Upper lobe of right lung (tissue), 1 donor: ENCODE measurements around the gene BDKRB2. TPM values are rescaled to one million over a fixed set of nuclear protein-coding genes. Genes with fewer than 3 reads are reported as not detected.

Experiments used
- ATAC-seq: fragments of 200-7000 bp; cut with Tn5 transposase; one replicate; pipeline ENCODE4 v1.9.1; 2020; ENCODE audit warnings: mild to moderate bottlenecking, moderate library complexity
- DNase-seq: peaks from one replicate; pipeline ENCODE4 v3.0.0-alpha.2; 2020
- H3K27ac ChIP-seq: fragments of 200-600 bp; one replicate; pipeline ENCODE4 v1.8.0; 2022
- H3K27me3 ChIP-seq: fragments of 200-600 bp; one replicate; pipeline ENCODE4 v1.8.0; 2022; ENCODE audit warnings: mild to moderate bottlenecking
- H3K36me3 ChIP-seq: fragments of 200-600 bp; one replicate; pipeline ENCODE4 v1.8.0; 2022
- H3K4me1 ChIP-seq: fragments of 200-600 bp; one replicate; pipeline ENCODE4 v1.8.0; 2022
- H3K4me3 ChIP-seq: fragments of 200-600 bp; one replicate; pipeline ENCODE4 v1.8.0; 2022; ENCODE audit warnings: mild to moderate bottlenecking
- H3K9me3 ChIP-seq: fragments of 200-600 bp; one replicate; pipeline ENCODE4 v1.8.0; 2022
- intact Hi-C: fragments of 100-400 bp; cut with DNase I; formaldehyde crosslinking; loops from one replicate; pipeline ENCODE4 v1.11.0; 2022
- total RNA-seq: library from RNA; stranded (reverse); fragmentation: NEBNext Ultra II Directional; extraction: Animal tissue kit (Norgen Biotek cat#: 25700); gene quantifications from one replicate; pipeline ENCODE4 v1.2.1, GENCODE V29; 2021
- TF ChIP-seq, protein P1 (sequence below): fragments of 200-600 bp; IDR thresholded peaks from one replicate; pipeline ENCODE4 v1.8.0; 2022; ENCODE audit warnings: antibody characterized with exemption
- donor health status: DM: no; HTN: yes; CAD: no; lungs with severe emphysema.

The BDKRB2 gene
- total RNA-seq, 1 donor from 2014 or later = 1.5 TPM

DNA sequence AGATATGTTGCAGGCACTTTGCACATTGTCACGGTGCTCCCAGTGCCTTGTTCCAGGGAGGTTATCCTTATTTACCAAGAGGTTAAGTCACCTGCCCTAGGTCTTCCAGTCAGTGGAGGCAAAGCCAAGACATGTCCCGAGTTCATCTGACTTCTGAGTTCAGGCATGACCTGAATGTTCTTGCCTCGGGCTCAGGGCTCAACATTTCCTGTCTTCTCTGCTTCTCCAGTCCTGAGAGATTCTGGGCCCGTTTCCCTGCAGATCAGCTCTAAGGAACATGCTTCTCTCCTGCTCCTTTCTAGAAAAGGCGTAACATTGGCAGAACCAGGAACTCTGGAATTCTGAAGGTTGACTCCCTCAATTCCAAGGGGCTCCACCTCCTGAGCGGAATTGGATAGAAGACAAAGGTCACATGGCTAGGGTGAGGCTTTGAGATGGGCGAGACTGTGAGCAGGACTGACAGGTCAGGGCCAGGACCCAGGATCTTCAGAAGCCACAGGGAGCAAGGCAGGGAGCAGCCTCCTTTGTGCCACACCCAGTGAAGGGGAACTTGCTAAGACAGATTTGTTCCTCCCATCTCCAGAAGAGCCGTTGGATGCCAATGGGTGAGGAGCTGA lies 19.9 kb downstream of the BDKRB2 start:
- no peak for ATAC-seq
- H3K27me3 ChIP-seq = no peaks in the 10 kb centered on the region
- intact Hi-C loops = no loop called here
- TF ChIP-seq, protein P1, sequence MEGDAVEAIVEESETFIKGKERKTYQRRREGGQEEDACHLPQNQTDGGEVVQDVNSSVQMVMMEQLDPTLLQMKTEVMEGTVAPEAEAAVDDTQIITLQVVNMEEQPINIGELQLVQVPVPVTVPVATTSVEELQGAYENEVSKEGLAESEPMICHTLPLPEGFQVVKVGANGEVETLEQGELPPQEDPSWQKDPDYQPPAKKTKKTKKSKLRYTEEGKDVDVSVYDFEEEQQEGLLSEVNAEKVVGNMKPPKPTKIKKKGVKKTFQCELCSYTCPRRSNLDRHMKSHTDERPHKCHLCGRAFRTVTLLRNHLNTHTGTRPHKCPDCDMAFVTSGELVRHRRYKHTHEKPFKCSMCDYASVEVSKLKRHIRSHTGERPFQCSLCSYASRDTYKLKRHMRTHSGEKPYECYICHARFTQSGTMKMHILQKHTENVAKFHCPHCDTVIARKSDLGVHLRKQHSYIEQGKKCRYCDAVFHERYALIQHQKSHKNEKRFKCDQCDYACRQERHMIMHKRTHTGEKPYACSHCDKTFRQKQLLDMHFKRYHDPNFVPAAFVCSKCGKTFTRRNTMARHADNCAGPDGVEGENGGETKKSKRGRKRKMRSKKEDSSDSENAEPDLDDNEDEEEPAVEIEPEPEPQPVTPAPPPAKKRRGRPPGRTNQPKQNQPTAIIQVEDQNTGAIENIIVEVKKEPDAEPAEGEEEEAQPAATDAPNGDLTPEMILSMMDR = no peak
- H3K4me1 ChIP-seq = peaks cover 9% of the 10 kb centered on the region
- no peak overlapping the region for H3K27ac ChIP-seq
- no peaks in the 10 kb centered on the region for H3K9me3 ChIP-seq
- H3K4me3 ChIP-seq = no peak overlapping the region
- H3K36me3 ChIP-seq = no peaks in the 10 kb centered on the region
- peak; percentile 40 for DNase-seq

DNA sequence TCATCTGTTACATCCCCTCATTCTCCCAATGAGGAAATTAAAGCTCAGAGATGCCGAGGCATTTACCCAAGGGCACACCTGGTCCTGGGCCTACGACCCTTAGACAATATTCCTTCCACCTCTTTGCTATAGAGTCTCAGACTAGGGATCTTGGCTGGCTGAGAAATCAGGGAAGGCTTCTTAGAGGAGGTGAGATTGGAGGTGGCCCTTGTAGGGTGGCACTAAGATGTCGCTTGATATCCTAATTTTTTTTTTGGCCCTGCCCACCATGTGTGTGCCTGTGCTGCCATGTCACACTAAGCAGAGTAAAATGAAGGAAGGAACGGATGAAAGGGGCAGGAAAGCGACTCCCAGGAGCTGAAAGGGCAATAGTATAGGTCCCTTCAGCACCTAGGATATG lies 20.6 kb downstream of the BDKRB2 start:
- intact Hi-C loops = no loop called here
- H3K27ac ChIP-seq = no peak overlapping the region

DNA sequence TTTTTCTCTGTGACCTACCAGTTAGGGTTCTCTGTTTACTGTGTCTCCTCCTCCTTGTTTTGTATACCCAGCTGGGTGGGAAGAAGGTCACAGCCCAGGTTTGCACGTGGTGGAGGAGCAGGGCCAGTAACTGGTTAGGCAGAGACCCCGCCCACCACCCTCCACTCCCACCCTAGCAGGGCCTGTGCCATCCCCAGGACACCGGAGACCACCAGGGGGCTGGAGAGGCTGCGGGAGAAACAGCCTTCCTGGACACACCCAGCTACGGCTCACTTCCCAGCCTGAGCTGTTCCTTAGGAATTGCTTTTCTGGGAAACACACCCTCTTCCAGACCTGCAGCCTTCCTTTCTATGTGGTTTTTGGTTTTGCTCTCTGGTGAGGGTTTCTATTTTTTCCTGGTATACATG lies 21.1 kb downstream of the BDKRB2 start:
- H3K27ac ChIP-seq = no peak overlapping the region
- peak; percentile 34 for ATAC-seq
- intact Hi-C loops = no loop called here
- H3K4me1 ChIP-seq = peaks cover 9% of the 10 kb centered on the region
- no peaks in the 10 kb centered on the region for H3K36me3 ChIP-seq
- H3K9me3 ChIP-seq = no peaks in the 10 kb centered on the region
- peak; percentile 63 for DNase-seq
- no peak overlapping the region for H3K4me3 ChIP-seq
- no peaks in the 10 kb centered on the region for H3K27me3 ChIP-seq
- TF ChIP-seq, protein P1 = no peak

More for the DNA sequence above, 20.6 kb downstream of the BDKRB2 start:
- DNase-seq = no peak
- H3K4me3 ChIP-seq = no peak overlapping the region
- H3K36me3 ChIP-seq = no peaks in the 10 kb centered on the region
- H3K27me3 ChIP-seq = no peaks in the 10 kb centered on the region
- no peak for ATAC-seq
- no peaks in the 10 kb centered on the region for H3K9me3 ChIP-seq
- TF ChIP-seq, protein P1 = no peak
- peaks cover 9% of the 10 kb centered on the region for H3K4me1 ChIP-seq

DNA sequence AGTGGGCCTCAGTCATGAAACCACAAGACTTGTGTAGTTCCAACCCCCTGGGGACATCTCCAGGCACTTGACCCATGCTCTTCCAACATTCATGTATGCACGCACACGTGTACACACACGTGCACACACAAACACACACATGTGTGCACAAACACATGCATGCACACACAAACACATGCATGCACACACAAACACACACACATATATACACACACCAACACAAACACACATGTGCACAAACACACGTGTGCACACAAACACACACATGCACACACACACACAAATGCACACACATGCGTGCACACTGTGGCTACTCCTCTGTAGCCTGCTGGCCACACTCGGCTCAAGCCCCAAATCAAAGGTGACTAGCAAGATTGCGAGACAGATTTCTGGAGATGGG lies 22.8 kb downstream of the BDKRB2 start:
- no peak overlapping the region for H3K27ac ChIP-seq
- H3K9me3 ChIP-seq = no peaks in the 10 kb centered on the region
- TF ChIP-seq, protein P1 = no peak
- no peaks in the 10 kb centered on the region for H3K36me3 ChIP-seq
- peaks cover 9% of the 10 kb centered on the region for H3K4me1 ChIP-seq
- ATAC-seq (no peak), DNase-seq (peak; percentile 17)
- no peaks in the 10 kb centered on the region for H3K27me3 ChIP-seq
- H3K4me3 ChIP-seq = no peak overlapping the region
- intact Hi-C loops = no loop called here

DNA sequence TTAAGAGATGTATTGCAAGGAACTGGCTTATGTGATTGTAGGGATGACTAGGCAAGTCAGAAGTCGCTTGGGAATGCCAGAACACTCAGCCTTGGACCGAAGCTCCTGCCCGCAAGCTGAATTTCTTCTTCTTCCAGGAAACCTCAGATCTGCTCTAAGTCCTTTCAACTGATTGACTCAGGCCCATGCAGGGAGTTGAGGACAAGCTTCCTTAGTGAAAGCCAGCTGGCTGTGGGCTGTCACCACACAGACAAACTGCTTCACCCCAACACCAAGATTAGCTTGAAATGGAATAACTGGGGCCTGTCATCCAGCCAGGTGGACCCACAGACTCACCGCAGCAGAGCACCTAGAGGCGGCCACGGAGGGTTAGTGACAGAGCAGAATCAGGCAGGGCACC lies 24.7 kb downstream of the BDKRB2 start:
- no peaks in the 10 kb centered on the region for H3K27me3 ChIP-seq
- H3K4me1 ChIP-seq = peaks cover 9% of the 10 kb centered on the region
- DNase-seq = peak; percentile 40
- H3K4me3 ChIP-seq = no peak overlapping the region
- H3K36me3 ChIP-seq = no peaks in the 10 kb centered on the region
- TF ChIP-seq, protein P1 = no peak
- H3K27ac ChIP-seq = no peak overlapping the region
- ATAC-seq = no peak
- intact Hi-C loops = no loop called here
- H3K9me3 ChIP-seq = no peaks in the 10 kb centered on the region

DNA sequence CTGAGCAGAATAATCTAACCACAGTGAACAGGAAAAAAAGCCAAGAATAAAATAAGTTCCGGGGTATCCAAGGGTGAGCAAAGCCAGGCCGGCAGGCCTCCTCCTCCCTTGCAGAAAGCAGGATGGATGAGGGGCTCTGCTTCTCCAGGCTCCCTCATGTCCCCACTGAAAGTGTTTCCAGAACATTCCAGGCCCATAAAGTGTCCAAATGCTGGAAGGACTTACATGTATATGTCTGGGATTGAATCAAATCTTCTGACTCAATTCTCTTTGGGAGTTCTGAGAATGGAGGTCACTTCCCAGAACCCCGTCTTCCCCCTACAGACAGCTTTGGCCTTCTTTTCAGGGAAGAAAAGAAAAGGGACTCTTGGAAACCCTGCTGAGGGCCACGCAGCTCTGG lies 26.4 kb downstream of the BDKRB2 start:
- intact Hi-C loops = no loop called here
- Histone ChIP-seq H3K27ac (no peak overlapping the region), H3K4me3 (no peak overlapping the region), H3K4me1 (peaks cover 7% of the 10 kb centered on the region), H3K36me3 (no peaks in the 10 kb centered on the region), H3K27me3 (no peaks in the 10 kb centered on the region), H3K9me3 (no peaks in the 10 kb centered on the region)
- ATAC-seq (no peak), DNase-seq (no peak)
- TF ChIP-seq, protein P1 = no peak
